ENCODE measurements around the gene FYN. TPM values are rescaled to one million over a fixed set of nuclear protein-coding genes. Genes with fewer than 3 reads are reported as not detected.

FYN gene
- total and polyA plus RNA-seq, 2 of the 8 experiments (the other 6 are each of a cell fraction or from before 2014, with no cell fraction given) = 46.8 to 97.2 TPM

- TF ChIP-seq CHD7 (IDR thresholded peaks at IDR 0.05; ENCODE audit: insufficient replicate concordance, low read length) (no peak), KDM4A (IDR thresholded peaks at IDR 0.05; ENCODE audit: low read depth, low read length, severe bottlenecking) (no peak), SP2 (IDR thresholded peaks at IDR 0.05; ENCODE audit: low read length) (no peak), MAFK (IDR thresholded peaks at IDR 0.05; ENCODE audit: low read depth, low read length) (no peak), CBX8 (IDR thresholded peaks at IDR 0.05; ENCODE audit: borderline replicate concordance, low read depth, low read length) (no peak), ATF3 (IDR thresholded peaks at IDR 0.05; ENCODE audit: insufficient read depth, low read depth, low read length) (no peak), SIX5 (IDR thresholded peaks at IDR 0.05; ENCODE audit: low read depth, low read length) (no peak), KDM1A (IDR thresholded peaks at IDR 0.05; ENCODE audit: borderline replicate concordance, low read length) (no peak), FOSL1 (IDR thresholded peaks at IDR 0.05; ENCODE audit: insufficient read depth, low read depth, low read length) (no peak), BACH1 (IDR thresholded peaks at IDR 0.05; ENCODE audit: low read length) (no peak), TAF7 (optimal IDR thresholded peaks at IDR 0.05; ENCODE audit: borderline replicate concordance, low read depth, low read length) (no peak)
Measured at GRCh38 chr6:111739257-111739696, 134.0 kb downstream of the FYN start (continued).
